ENCODE measurements around the gene KIR2DL4. TPM values are rescaled to one million over a fixed set of nuclear protein-coding genes. Genes with fewer than 3 reads are reported as not detected.

KIR2DL4 gene
- total RNA-seq: not detected in 2 replicates

DNA sequence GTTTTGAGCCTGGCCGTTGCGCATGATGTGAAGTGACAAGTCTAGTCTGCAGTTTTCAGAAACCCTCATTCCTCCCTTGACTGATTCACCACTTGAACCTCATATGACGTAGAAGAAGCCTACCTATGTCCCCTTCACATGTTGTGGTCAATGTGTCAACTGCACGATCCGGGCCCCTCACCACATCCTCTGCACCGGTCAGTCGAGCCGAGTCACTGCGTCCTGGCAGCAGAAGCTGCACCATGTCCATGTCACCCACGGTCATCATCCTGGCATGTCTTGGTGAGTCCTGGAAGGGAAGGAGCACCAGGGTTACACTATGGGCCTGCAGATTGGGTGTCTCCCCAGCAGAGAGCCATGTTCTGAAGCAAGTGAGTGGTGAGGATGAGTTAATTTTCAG, at the start of gene KIR2DL4:
TSS of gene KIR2DL4 (plus strand) at position 201 of the 400 bp plus-strand sequence. CDS start at position 243, 42 bp downstream.

DNA sequence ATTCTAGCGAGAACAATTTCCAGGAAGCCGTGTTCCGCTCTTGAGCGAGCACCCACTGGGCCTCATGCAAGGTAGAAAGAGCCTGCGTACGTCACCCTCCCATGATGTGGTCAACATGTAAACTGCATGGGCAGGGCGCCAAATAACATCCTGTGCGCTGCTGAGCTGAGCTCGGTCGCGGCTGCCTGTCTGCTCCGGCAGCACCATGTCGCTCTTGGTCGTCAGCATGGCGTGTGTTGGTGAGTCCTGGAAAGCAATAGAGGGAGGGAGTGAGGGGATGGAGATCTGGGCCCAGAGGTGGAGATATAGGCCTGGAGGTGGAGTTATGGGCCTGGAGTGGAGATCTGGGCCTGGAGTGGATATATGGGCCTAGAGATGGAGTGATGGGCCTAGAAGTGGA, 33.8 kb upstream of the KIR2DL4 start, which contains the start of gene KIR2DL1:
TSS of gene KIR2DL1 (plus strand) at position 148 of the 400 bp plus-strand sequence. CDS start at position 206, 58 bp downstream.

DNA sequence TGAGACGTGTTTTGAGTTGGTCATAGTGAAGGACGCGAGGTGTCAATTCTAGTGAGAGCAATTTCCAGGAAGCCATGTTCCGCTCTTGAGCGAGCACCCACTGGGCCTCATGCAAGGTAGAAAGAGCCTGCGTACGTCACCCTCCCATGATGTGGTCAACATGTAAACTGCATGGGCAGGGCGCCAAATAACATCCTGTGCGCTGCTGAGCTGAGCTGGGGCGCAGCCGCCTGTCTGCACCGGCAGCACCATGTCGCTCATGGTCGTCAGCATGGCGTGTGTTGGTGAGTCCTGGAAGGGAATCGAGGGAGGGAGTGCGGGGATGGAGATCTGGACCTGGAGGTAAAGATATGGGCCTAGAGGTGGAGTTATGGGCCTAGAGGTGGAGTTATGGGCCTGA, 12.8 kb downstream of the KIR2DL4 start, which contains the start of gene KIR3DL1:
TSS of gene KIR3DL1 (plus strand) at position 218 of the 400 bp plus-strand sequence.

DNA sequence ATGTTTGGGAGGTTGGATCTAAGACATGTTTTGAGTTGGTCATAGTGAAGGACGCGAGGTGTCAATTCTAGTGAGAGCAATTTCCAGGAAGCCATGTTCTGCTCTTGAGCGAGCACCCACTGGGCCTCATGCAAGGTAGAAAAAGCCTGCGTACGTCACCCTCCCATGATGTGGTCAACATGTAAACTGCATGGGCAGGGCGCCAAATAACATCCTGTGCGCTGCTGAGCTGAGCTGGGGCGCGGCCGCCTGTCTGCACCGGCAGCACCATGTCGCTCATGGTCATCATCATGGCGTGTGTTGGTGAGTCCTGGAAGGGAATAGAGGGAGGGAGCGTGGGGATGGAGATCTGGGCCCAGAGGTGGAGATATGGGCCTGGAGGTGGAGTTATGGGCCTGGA, 29.1 kb downstream of the KIR2DL4 start, which contains the start of gene KIR2DS4:
TSS of gene KIR2DS4 (plus strand) at position 181 of the 400 bp plus-strand sequence.

DNA sequence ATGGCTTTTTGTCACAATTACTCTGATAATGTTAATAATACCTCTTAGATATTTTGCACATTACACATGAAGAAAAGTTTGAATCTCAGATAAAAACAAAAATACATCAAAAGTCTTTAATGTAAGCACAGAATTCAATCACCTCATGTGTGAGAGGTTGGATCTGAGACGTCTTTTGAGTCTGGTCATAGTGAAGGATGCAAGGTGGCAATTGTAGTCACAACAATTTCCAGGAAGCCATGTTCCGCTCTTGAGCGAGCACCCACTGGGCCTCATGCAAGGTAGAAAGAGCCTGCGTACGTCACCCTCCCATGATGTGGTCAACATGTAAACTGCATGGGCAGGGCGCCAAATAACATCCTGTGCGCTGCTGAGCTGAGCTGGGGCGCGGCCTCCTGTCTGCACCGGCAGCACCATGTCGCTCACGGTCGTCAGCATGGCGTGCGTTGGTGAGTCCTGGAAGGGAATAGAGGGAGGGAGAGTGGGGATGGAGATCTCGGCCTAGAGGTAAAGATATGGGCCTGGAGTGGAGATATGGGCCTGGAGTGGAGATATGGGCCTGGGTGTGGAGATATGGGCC, 46.7 kb downstream of the KIR2DL4 start, which contains the start of gene KIR3DL2:
TSS of gene KIR3DL2 (plus strand) at position 383 of the 580 bp plus-strand sequence. CDS start at position 416, 33 bp downstream.

Other genes starting within 250 kb of the KIR2DL4 start
- gene LILRA2, start 229.8 kb upstream of the KIR2DL4 start, total RNA-seq: not detected in 2 replicates
- gene LILRA1, start 210.0 kb upstream of the KIR2DL4 start, total RNA-seq: not detected in 2 replicates
- not detected in 2 replicates for gene LILRB1, start 173.1 kb upstream of the KIR2DL4 start, total RNA-seq
- not detected in 2 replicates for gene LILRB4, start 140.6 kb upstream of the KIR2DL4 start, total RNA-seq
- gene KIR3DL3, start 79.2 kb upstream of the KIR2DL4 start, total RNA-seq: not detected in 2 replicates
- not detected in 2 replicates for gene KIR2DL3, start 65.1 kb upstream of the KIR2DL4 start, total RNA-seq
- gene KIR2DL1, start 33.8 kb upstream of the KIR2DL4 start, total RNA-seq: not detected in 2 replicates
- not detected in 2 replicates for gene KIR3DL1, start 12.9 kb downstream of the KIR2DL4 start, total RNA-seq
- gene KIR2DS4, start 29.1 kb downstream of the KIR2DL4 start, total RNA-seq: not detected in 2 replicates
- gene KIR3DL2, start 46.8 kb downstream of the KIR2DL4 start, total RNA-seq: not detected in 2 replicates
- gene FCAR, start 70.6 kb downstream of the KIR2DL4 start, total RNA-seq: not detected in 2 replicates
- not detected in 2 replicates for gene NCR1, start 102.5 kb downstream of the KIR2DL4 start, total RNA-seq
- not detected in 2 replicates for gene NLRP7, start 143.9 kb downstream of the KIR2DL4 start, total RNA-seq
- under 0.01 and 0.34 TPM in 2 replicates for gene NLRP2, start 162.8 kb downstream of the KIR2DL4 start, total RNA-seq
- not detected in 2 replicates for gene GP6, start 234.7 kb downstream of the KIR2DL4 start, total RNA-seq